Transverse colon (tissue), 4 donors: Measurements from ENCODE around the gene TRAK1.

Experiments used
- CTCF ChIP-seq, 5 experiments: fragments of 200-600 bp in 3 of 5; fragments of 450-650 bp in 2 of 5; sonication (generic) in 3 of 5; IDR thresholded peaks; 1 replicate in 2 of 5; 2 replicates in 3 of 5; pipeline ENCODE4 v1.5.1; 2016 to 2017; ENCODE audit warnings: antibody characterized with exemption in 5 of 5, inconsistent platforms in 3 of 5, mild to moderate bottlenecking in 2 of 5, moderate library complexity in 1 of 5
- EP300 ChIP-seq: sonication (generic); formaldehyde crosslinking; IDR thresholded peaks from one replicate; pipeline ENCODE4 v1.6.1; 2017; ENCODE audit warnings: antibody characterized with exemption, low read depth
- POLR2A ChIP-seq: fragments of 450-650 bp; IDR thresholded peaks from one replicate; pipeline ENCODE4 v1.6.1; 2016; ENCODE audit warnings: antibody characterized with exemption, mild to moderate bottlenecking, moderate library complexity
- POLR2AphosphoS5 ChIP-seq, 3 donors: sonication (generic); formaldehyde crosslinking; IDR thresholded peaks; one replicate each; pipeline ENCODE4 v1.6.1; 2016; ENCODE audit warnings: antibody characterized with exemption in 3 of 3

GRCh38 chr3:42129014-42129953, 38.1 kb downstream of the TRAK1 start:
- TF ChIP-seq CTCF (IDR thresholded peaks at IDR 0.05) (no peak), POLR2AphosphoS5 (IDR thresholded peaks at IDR 0.05) (no peak), POLR2A (no peak), EP300 (no peak)
